Measurements from ENCODE around the gene PIGV.

DNA sequence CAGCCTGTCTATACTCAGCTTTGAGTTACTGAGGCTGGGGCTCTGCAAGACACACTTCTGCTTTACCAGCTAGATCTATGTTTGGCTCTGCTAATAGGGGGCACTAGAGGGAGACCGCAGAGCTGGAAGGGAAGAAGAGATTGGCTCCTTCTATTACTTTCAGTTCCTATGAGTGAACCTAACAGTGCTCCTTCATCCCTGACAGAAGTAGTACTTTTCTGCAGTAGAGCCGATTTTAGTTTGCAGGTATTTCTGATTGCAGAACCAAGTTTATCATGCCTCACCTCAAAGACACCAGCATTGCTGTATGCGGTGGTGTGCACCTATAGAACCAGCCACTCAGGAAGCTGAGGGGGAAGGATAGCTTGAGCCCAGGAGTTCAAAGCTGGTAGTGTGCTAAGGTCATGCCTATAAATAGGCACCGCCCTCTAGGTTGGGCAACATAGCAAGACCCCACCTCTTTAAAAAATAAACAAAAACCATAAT is 33.1 kb downstream of the PIGV start:
- TF ChIP-seq POLR2AphosphoS5 (IDR thresholded peaks at IDR 0.05) (no peak), POLR2A (IDR thresholded peaks at IDR 0.05) (no peak)
- TF ChIP-seq, protein P1, sequence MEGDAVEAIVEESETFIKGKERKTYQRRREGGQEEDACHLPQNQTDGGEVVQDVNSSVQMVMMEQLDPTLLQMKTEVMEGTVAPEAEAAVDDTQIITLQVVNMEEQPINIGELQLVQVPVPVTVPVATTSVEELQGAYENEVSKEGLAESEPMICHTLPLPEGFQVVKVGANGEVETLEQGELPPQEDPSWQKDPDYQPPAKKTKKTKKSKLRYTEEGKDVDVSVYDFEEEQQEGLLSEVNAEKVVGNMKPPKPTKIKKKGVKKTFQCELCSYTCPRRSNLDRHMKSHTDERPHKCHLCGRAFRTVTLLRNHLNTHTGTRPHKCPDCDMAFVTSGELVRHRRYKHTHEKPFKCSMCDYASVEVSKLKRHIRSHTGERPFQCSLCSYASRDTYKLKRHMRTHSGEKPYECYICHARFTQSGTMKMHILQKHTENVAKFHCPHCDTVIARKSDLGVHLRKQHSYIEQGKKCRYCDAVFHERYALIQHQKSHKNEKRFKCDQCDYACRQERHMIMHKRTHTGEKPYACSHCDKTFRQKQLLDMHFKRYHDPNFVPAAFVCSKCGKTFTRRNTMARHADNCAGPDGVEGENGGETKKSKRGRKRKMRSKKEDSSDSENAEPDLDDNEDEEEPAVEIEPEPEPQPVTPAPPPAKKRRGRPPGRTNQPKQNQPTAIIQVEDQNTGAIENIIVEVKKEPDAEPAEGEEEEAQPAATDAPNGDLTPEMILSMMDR (IDR thresholded peaks at IDR 0.05), result no peak

All from stomach (tissue), 4 donors.